ENCODE measurements around the gene ARHGEF1.

The ARHGEF1 gene

GRCh38 chr19:41926763-41927496 is 43.9 kb downstream of the ARHGEF1 start:
- WGBS (ENCODE audit: insufficient coverage, insufficient read length), result no CpG with 5 or more reads among the region's 16 CpGs
- Histone ChIP-seq H3K36me3 (ENCODE audit: control insufficient read depth, insufficient read depth, low read length) (no peaks in the 10 kb centered on the region), H3K4me3 (ENCODE audit: low read length) (no peak overlapping the region), H3K27me3 (ENCODE audit: control insufficient read depth, insufficient read depth, low read length) (peaks cover 89% of the 10 kb centered on the region), H3K9me3 (ENCODE audit: control insufficient read depth, insufficient read depth, low read length) (no peaks in the 10 kb centered on the region), H3K4me1 (ENCODE audit: control insufficient read depth, insufficient read depth, low read length) (peaks cover 2% of the 10 kb centered on the region; the same call in 1 of the 2 replicates), H3K27ac (ENCODE audit: low read length) (no peak overlapping the region)
- no peak for DNase-seq (ENCODE audit: low read depth, low spot score)

- peak overlapping the region; percentile 29; the same call in 1 of the 2 replicates for H3K4me3 ChIP-seq (ENCODE audit: low read length)
- H3K9me3 ChIP-seq (ENCODE audit: control insufficient read depth, insufficient read depth, low read length), result no peaks in the 10 kb centered on the region
- H3K27me3 ChIP-seq (ENCODE audit: control insufficient read depth, insufficient read depth, low read length), result peaks cover 90% of the 10 kb centered on the region
- peaks cover 6% of the 10 kb centered on the region for H3K4me1 ChIP-seq (ENCODE audit: control insufficient read depth, insufficient read depth, low read length)
- H3K27ac ChIP-seq (ENCODE audit: low read length), result no peak overlapping the region
- WGBS (ENCODE audit: insufficient coverage, insufficient read length), result no CpG with 5 or more reads among the region's 43 CpGs
- H3K36me3 ChIP-seq (ENCODE audit: control insufficient read depth, insufficient read depth, low read length), result no peaks in the 10 kb centered on the region
- DNase-seq (ENCODE audit: low read depth, low spot score), result no peak
These were observed 44.7 kb downstream of the ARHGEF1 start for GRCh38 chr19:41927497-41928192.

- H3K4me1 ChIP-seq (ENCODE audit: control insufficient read depth, insufficient read depth, low read length), result peaks cover 6% of the 10 kb centered on the region
- no peaks in the 10 kb centered on the region for H3K36me3 ChIP-seq (ENCODE audit: control insufficient read depth, insufficient read depth, low read length)
- no peaks in the 10 kb centered on the region for H3K9me3 ChIP-seq (ENCODE audit: control insufficient read depth, insufficient read depth, low read length)
- H3K4me3 ChIP-seq (ENCODE audit: low read length), result peak within 1 kb of the TSS; percentile 29; the same call in 1 of the 2 replicates
- no peak within 1 kb of the TSS for H3K27ac ChIP-seq (ENCODE audit: low read length)
- no CpG with 5 or more reads among the region's 49 CpGs for WGBS (ENCODE audit: insufficient coverage, insufficient read length)
- peaks cover 90% of the 10 kb centered on the region for H3K27me3 ChIP-seq (ENCODE audit: control insufficient read depth, insufficient read depth, low read length)
- DNase-seq (ENCODE audit: low read depth, low spot score), result no peak
These were observed 45.3 kb downstream of the ARHGEF1 start, which contains the start of gene ERFL for GRCh38 chr19:41928221-41928683. Gene ERFL, minus strand, starts transcription at chr19:41928449. Its CDS starts 15,530 bp downstream, at chr19:41912919.

- Histone ChIP-seq H3K27ac (ENCODE audit: low read length) (no peak overlapping the region), H3K4me3 (ENCODE audit: low read length) (no peak overlapping the region), H3K27me3 (ENCODE audit: control insufficient read depth, insufficient read depth, low read length) (peaks cover 93% of the 10 kb centered on the region), H3K9me3 (ENCODE audit: control insufficient read depth, insufficient read depth, low read length) (no peaks in the 10 kb centered on the region), H3K4me1 (ENCODE audit: control insufficient read depth, insufficient read depth, low read length) (peaks cover 6% of the 10 kb centered on the region), H3K36me3 (ENCODE audit: control insufficient read depth, insufficient read depth, low read length) (no peaks in the 10 kb centered on the region)
- no CpG with 5 or more reads among the region's 29 CpGs for WGBS (ENCODE audit: insufficient coverage, insufficient read length)
- DNase-seq (ENCODE audit: low read depth, low spot score), result no peak
These were observed 46.0 kb downstream of the ARHGEF1 start for GRCh38 chr19:41928754-41929535.

GRCh38 chr19:41929536-41930071 is 46.6 kb downstream of the ARHGEF1 start:
- Histone ChIP-seq H3K9me3 (ENCODE audit: control insufficient read depth, insufficient read depth, low read length) (no peaks in the 10 kb centered on the region), H3K4me3 (ENCODE audit: low read length) (no peak overlapping the region), H3K27ac (ENCODE audit: low read length) (no peak overlapping the region), H3K27me3 (ENCODE audit: control insufficient read depth, insufficient read depth, low read length) (peaks cover 93% of the 10 kb centered on the region), H3K4me1 (ENCODE audit: control insufficient read depth, insufficient read depth, low read length) (peaks cover 6% of the 10 kb centered on the region), H3K36me3 (ENCODE audit: control insufficient read depth, insufficient read depth, low read length) (no peaks in the 10 kb centered on the region)
- WGBS (ENCODE audit: insufficient coverage, insufficient read length), result no CpG with 5 or more reads among the region's 14 CpGs
- DNase-seq (ENCODE audit: low read depth, low spot score), result no peak

- H3K4me1 ChIP-seq (ENCODE audit: control insufficient read depth, insufficient read depth, low read length), result peaks cover 6% of the 10 kb centered on the region
- no CpG with 5 or more reads among the region's 7 CpGs for WGBS (ENCODE audit: insufficient coverage, insufficient read length)
- H3K9me3 ChIP-seq (ENCODE audit: control insufficient read depth, insufficient read depth, low read length), result no peaks in the 10 kb centered on the region
- peaks cover 90% of the 10 kb centered on the region for H3K27me3 ChIP-seq (ENCODE audit: control insufficient read depth, insufficient read depth, low read length)
- no peak overlapping the region for H3K27ac ChIP-seq (ENCODE audit: low read length)
- no peak for DNase-seq (ENCODE audit: low read depth, low spot score)
- no peak overlapping the region for H3K4me3 ChIP-seq (ENCODE audit: low read length)
- H3K36me3 ChIP-seq (ENCODE audit: control insufficient read depth, insufficient read depth, low read length), result no peaks in the 10 kb centered on the region
These were observed 47.3 kb downstream of the ARHGEF1 start for GRCh38 chr19:41930322-41930722.

GRCh38 chr19:41930926-41931592 is 48.1 kb downstream of the ARHGEF1 start:
- Histone ChIP-seq H3K4me3 (ENCODE audit: low read length) (no peak overlapping the region), H3K9me3 (ENCODE audit: control insufficient read depth, insufficient read depth, low read length) (no peaks in the 10 kb centered on the region), H3K27ac (ENCODE audit: low read length) (no peak overlapping the region), H3K4me1 (ENCODE audit: control insufficient read depth, insufficient read depth, low read length) (peaks cover 6% of the 10 kb centered on the region), H3K36me3 (ENCODE audit: control insufficient read depth, insufficient read depth, low read length) (no peaks in the 10 kb centered on the region), H3K27me3 (ENCODE audit: control insufficient read depth, insufficient read depth, low read length) (peaks cover 86% of the 10 kb centered on the region)
- peak; percentile 71 for DNase-seq (ENCODE audit: low read depth, low spot score)
- WGBS (ENCODE audit: insufficient coverage, insufficient read length), result no CpG with 5 or more reads among the region's 17 CpGs

- H3K4me1 ChIP-seq (ENCODE audit: control insufficient read depth, insufficient read depth, low read length), result peaks cover 6% of the 10 kb centered on the region
- peaks cover 82% of the 10 kb centered on the region for H3K27me3 ChIP-seq (ENCODE audit: control insufficient read depth, insufficient read depth, low read length)
- no peak overlapping the region for H3K27ac ChIP-seq (ENCODE audit: low read length)
- H3K4me3 ChIP-seq (ENCODE audit: low read length), result no peak overlapping the region
- no peak for DNase-seq (ENCODE audit: low read depth, low spot score)
- WGBS (ENCODE audit: insufficient coverage, insufficient read length), result no CpG with 5 or more reads among the region's 11 CpGs
- no peaks in the 10 kb centered on the region for H3K9me3 ChIP-seq (ENCODE audit: control insufficient read depth, insufficient read depth, low read length)
- no peaks in the 10 kb centered on the region for H3K36me3 ChIP-seq (ENCODE audit: control insufficient read depth, insufficient read depth, low read length)
These were observed 49.3 kb downstream of the ARHGEF1 start for GRCh38 chr19:41932259-41932719.

GRCh38 chr19:41932720-41933332 is 49.8 kb downstream of the ARHGEF1 start:
- Histone ChIP-seq H3K36me3 (ENCODE audit: control insufficient read depth, insufficient read depth, low read length) (no peaks in the 10 kb centered on the region), H3K4me1 (ENCODE audit: control insufficient read depth, insufficient read depth, low read length) (peaks cover 6% of the 10 kb centered on the region), H3K9me3 (ENCODE audit: control insufficient read depth, insufficient read depth, low read length) (no peaks in the 10 kb centered on the region), H3K27me3 (ENCODE audit: control insufficient read depth, insufficient read depth, low read length) (peaks cover 80% of the 10 kb centered on the region), H3K27ac (ENCODE audit: low read length) (no peak overlapping the region), H3K4me3 (ENCODE audit: low read length) (no peak overlapping the region)
- DNase-seq (ENCODE audit: low read depth, low spot score), result no peak
- no CpG with 5 or more reads among the region's 29 CpGs for WGBS (ENCODE audit: insufficient coverage, insufficient read length)
